Measurements from ENCODE around the gene MMP26. TPM values are rescaled to one million over a fixed set of nuclear protein-coding genes. Genes with fewer than 3 reads are reported as not detected.

MMP26 gene
- total RNA-seq, 2 donors from 2014 or later: not detected

DNA sequence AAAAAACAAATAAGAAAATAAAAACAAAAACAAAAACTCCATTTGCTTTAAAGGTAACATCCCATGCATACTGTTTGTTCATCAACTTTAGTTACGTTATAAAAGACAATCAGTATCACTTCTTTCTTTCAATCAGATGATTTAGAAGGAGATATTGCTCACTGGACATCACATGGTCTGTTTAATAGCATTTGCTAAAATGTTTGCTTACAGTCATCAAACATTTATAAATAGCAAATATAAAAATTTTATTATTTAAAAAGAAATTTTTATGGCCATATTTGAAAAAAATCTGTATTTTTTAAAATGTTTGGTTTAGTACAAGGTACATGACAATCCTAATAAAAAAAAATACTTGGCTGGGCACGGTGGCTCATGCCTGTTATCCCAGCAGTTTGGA, 22.6 kb downstream of the MMP26 start:
- Histone ChIP-seq H3K4me1 (no peaks in the 10 kb centered on the region), H3K36me3 (replicated peaks in 1 of 2; ENCODE audit: insufficient read depth in 1 of 2, low read depth in 2 of 2) (no peaks in the 10 kb centered on the region), H3K9me3 (no peaks in the 10 kb centered on the region), H3K27ac (no peak overlapping the region), H3K4me3 (no peak overlapping the region), H3K27me3 (no peaks in the 10 kb centered on the region)
- DNase-seq (no peak), ATAC-seq (no peak)
- WGBS, 2 donors: 79 to 81% methylated on average over 2 of the region's 2 CpGs
- no peak for TF ChIP-seq POLR2A (IDR thresholded peaks at IDR 0.05)
- TF ChIP-seq, protein P1, sequence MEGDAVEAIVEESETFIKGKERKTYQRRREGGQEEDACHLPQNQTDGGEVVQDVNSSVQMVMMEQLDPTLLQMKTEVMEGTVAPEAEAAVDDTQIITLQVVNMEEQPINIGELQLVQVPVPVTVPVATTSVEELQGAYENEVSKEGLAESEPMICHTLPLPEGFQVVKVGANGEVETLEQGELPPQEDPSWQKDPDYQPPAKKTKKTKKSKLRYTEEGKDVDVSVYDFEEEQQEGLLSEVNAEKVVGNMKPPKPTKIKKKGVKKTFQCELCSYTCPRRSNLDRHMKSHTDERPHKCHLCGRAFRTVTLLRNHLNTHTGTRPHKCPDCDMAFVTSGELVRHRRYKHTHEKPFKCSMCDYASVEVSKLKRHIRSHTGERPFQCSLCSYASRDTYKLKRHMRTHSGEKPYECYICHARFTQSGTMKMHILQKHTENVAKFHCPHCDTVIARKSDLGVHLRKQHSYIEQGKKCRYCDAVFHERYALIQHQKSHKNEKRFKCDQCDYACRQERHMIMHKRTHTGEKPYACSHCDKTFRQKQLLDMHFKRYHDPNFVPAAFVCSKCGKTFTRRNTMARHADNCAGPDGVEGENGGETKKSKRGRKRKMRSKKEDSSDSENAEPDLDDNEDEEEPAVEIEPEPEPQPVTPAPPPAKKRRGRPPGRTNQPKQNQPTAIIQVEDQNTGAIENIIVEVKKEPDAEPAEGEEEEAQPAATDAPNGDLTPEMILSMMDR (IDR thresholded peaks at IDR 0.05): no peak
- intact Hi-C loops (cut with DNase I): no loop called here

DNA sequence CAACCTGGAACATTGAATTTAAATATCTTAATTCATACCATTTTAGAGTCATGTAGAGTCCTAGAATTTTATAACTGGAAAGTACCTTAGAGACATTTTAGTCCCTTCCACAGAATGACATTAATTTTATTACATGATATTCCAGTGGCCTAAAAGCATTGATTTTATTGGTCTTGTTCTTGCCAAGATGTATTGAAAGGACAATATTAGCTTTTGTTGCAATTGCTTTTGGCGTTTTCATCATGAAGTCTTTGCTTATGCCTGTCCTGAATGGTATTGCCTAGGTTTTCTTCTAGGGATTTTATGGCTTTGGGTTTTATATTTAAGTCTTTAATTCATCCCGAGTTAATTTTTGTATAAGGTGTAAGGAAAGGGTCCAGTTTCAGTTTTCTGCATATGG, 36.2 kb downstream of the MMP26 start:
- H3K27me3 ChIP-seq: no peaks in the 10 kb centered on the region
- no peak overlapping the region for H3K4me3 ChIP-seq
- H3K4me1 ChIP-seq: no peaks in the 10 kb centered on the region
- ATAC-seq (no peak), DNase-seq (no peak)
- intact Hi-C loops (cut with DNase I): no loop called here
- whole genome bisulfite sequencing, 2 donors: 58 to 69% methylated on average over 2 of the region's 2 CpGs
- no peaks in the 10 kb centered on the region for H3K9me3 ChIP-seq
- H3K27ac ChIP-seq: no peak overlapping the region
- TF ChIP-seq POLR2A (IDR thresholded peaks at IDR 0.05): no peak
- TF ChIP-seq, protein P1 (IDR thresholded peaks at IDR 0.05): no peak
- no peaks in the 10 kb centered on the region for H3K36me3 ChIP-seq (replicated peaks in 1 of 2; ENCODE audit: insufficient read depth in 1 of 2, low read depth in 2 of 2)

DNA sequence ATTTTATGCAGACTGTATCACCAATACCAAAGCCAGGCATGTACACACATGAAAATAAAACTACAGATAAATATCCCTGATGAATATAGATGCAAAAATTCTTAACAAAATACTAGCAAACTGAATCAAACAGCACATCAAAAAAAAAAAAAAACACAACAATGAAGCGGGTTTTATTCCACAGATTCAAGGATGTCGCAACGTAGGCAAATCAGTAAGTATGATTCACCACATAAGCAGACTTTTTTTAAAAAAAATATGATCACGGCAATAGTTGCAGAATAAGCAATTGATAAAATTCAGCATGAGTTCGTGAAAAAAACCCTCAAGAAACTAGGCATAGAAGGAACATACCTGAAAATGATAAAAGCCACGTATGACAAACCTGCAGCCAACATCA, 43.9 kb downstream of the MMP26 start:
- Histone ChIP-seq H3K4me3 (no peak overlapping the region), H3K36me3 (replicated peaks in 1 of 2; ENCODE audit: insufficient read depth in 1 of 2, low read depth in 2 of 2) (no peaks in the 10 kb centered on the region), H3K27me3 (no peaks in the 10 kb centered on the region), H3K4me1 (no peaks in the 10 kb centered on the region), H3K27ac (no peak overlapping the region), H3K9me3 (no peaks in the 10 kb centered on the region)
- WGBS, 2 donors: 71 to 74% methylated on average over 6 of the region's 6 CpGs
- DNase-seq (no peak), ATAC-seq (no peak)
- TF ChIP-seq, protein P1 (IDR thresholded peaks at IDR 0.05): no peak
- no peak for TF ChIP-seq POLR2A (IDR thresholded peaks at IDR 0.05)
- intact Hi-C loops (cut with DNase I): no loop called here

DNA sequence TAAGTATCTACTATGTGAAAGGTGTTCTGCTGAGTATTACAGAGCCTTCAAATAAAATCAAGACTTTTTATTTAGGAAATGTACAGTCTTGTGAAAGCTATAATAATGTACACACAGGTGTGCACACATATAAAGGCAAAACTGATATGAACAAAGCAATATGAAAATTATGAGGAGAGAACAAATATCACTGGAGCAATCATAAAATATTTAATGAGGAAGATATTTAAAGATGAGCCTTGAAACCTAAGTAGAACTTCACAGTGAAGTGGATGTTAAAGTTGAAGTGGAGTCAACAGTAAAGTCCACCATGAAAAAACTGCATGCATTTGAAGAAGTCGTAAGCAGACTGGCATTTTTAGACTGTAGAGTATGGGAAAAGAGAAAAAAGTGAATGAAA, 46.6 kb downstream of the MMP26 start:
- H3K27me3 ChIP-seq: no peaks in the 10 kb centered on the region
- no peaks in the 10 kb centered on the region for H3K36me3 ChIP-seq (replicated peaks in 1 of 2; ENCODE audit: insufficient read depth in 1 of 2, low read depth in 2 of 2)
- H3K27ac ChIP-seq: no peak overlapping the region
- ATAC-seq (no peak), DNase-seq (no peak)
- no peak overlapping the region for H3K4me3 ChIP-seq
- 70 to 77% methylated on average over 1 of the region's 1 CpG for WGBS, 2 donors
- intact Hi-C loops (cut with DNase I): no loop called here
- TF ChIP-seq POLR2A (IDR thresholded peaks at IDR 0.05): no peak
- TF ChIP-seq, protein P1 (IDR thresholded peaks at IDR 0.05): no peak
- H3K9me3 ChIP-seq: no peaks in the 10 kb centered on the region
- H3K4me1 ChIP-seq: no peaks in the 10 kb centered on the region

Other genes with a start within 250 kb of the MMP26 start
- gene OR52K1, start 222.1 kb upstream of the MMP26 start, total RNA-seq: not detected
- not detected for gene OR52M1, start 159.6 kb upstream of the MMP26 start, total RNA-seq
- not detected for gene OR52I2, start 123.0 kb upstream of the MMP26 start, total RNA-seq
- not detected for gene OR52I1, start 110.7 kb upstream of the MMP26 start, total RNA-seq
- 10 to 100 TPM in 1 of 2 donors, 1 to 10 TPM in 1; 9.1 to 15.2 TPM for gene TRIM68, start 96.6 kb upstream of the MMP26 start, total RNA-seq
- gene OR51D1, start 67.3 kb upstream of the MMP26 start, total RNA-seq: not detected
- not detected for gene OR51E1, start 60.8 kb upstream of the MMP26 start, total RNA-seq
- not detected for gene OR51E2, start 6.9 kb upstream of the MMP26 start, total RNA-seq
- gene OR51F1, start 65.2 kb downstream of the MMP26 start, total RNA-seq: not detected
- not detected for gene OR52R1, start 99.6 kb downstream of the MMP26 start, total RNA-seq
- not detected for gene OR51F2, start 116.5 kb downstream of the MMP26 start, total RNA-seq
- not detected for gene OR51S1, start 144.4 kb downstream of the MMP26 start, total RNA-seq
- gene OR51T1, start 177.1 kb downstream of the MMP26 start, total RNA-seq: not detected
- not detected for gene OR51A7, start 199.0 kb downstream of the MMP26 start, total RNA-seq
- gene OR51G2, start 214.6 kb downstream of the MMP26 start, total RNA-seq: not detected
- not detected for gene OR51G1, start 219.6 kb downstream of the MMP26 start, total RNA-seq
- gene OR51A4, start 242.8 kb downstream of the MMP26 start, total RNA-seq: not detected